GM18508 (cell line): ENCODE data around the gene AVPR2.

Experiments used
- ATAC-seq: cut with Tn5 transposase; IDR thresholded peaks from one replicate; pipeline ENCODE4 v1.9.1; 2021; ENCODE audit warnings: moderate number of reproducible peaks; ENCODE audit not compliant: insufficient read depth, unreplicated experiment

Gene AVPR2

GRCh38 chrX:153884590-153884989, 19.9 kb upstream of the AVPR2 start:
- ATAC-seq = no peak

- ATAC-seq = no peak
Measured at GRCh38 chrX:153885208-153885787, 19.2 kb upstream of the AVPR2 start.

- no peak for ATAC-seq
Measured at GRCh38 chrX:153885968-153886903, 18.2 kb upstream of the AVPR2 start, which contains the start of gene L1CAM. Gene L1CAM (minus strand): TSS chrX:153886173. CDS start chrX:153875836, 10,337 bp downstream.

- no peak for ATAC-seq
Measured at GRCh38 chrX:153886915-153887314, 17.6 kb upstream of the AVPR2 start.

GRCh38 chrX:153887385-153887784, 17.1 kb upstream of the AVPR2 start:
- ATAC-seq = no peak

- ATAC-seq = no peak
Measured at GRCh38 chrX:153888344-153888743, 16.1 kb upstream of the AVPR2 start.

GRCh38 chrX:153889123-153889522, 15.3 kb upstream of the AVPR2 start:
- ATAC-seq = no peak

GRCh38 chrX:153897899-153898298, 6.6 kb upstream of the AVPR2 start:
- ATAC-seq = no peak

- peak; percentile 87 for ATAC-seq
Measured at GRCh38 chrX:153900831-153901752, 3.4 kb upstream of the AVPR2 start.

GRCh38 chrX:153901753-153902140, 2.7 kb upstream of the AVPR2 start:
- ATAC-seq = no peak

- ATAC-seq = no peak
Measured at GRCh38 chrX:153902385-153902784, 2.1 kb upstream of the AVPR2 start.

GRCh38 chrX:153903238-153903980, 1.1 kb upstream of the AVPR2 start:
- ATAC-seq = no peak

GRCh38 chrX:153905481-153906095, 1.1 kb downstream of the AVPR2 start:
- ATAC-seq = no peak

GRCh38 chrX:153906126-153906917, 1.8 kb downstream of the AVPR2 start:
- no peak for ATAC-seq

- no peak for ATAC-seq
Measured at GRCh38 chrX:153907456-153907855, 3.0 kb downstream of the AVPR2 start.

- ATAC-seq = no peak
Measured at GRCh38 chrX:153908219-153908860, 3.9 kb downstream of the AVPR2 start.

GRCh38 chrX:153909024-153909979, 4.8 kb downstream of the AVPR2 start:
- ATAC-seq = no peak
